ENCODE measurements around the gene TRIML1.

- TF ChIP-seq CTCF (IDR thresholded peaks at IDR 0.05) (no peak), EZH2 (IDR thresholded peaks at IDR 0.05) (no peak), EZH2phosphoT487 (IDR thresholded peaks at IDR 0.05) (no peak)
Observed at GRCh38 chr4:188194421-188194820, 55.2 kb downstream of the TRIML1 start.

All from neural progenitor cell (in vitro differentiated cells).